HEK293 (cell line): ENCODE results near the gene CABP4.

ENCODE experiments used
- CTCF ChIA-PET: fragments of 350-600 bp; formaldehyde crosslinking; extraction: SDS; loops from one replicate; lab custom pipeline; 2021; ENCODE audit warnings: antibody characterized with exemption; lab: Yijun Ruan, JAX
- POLR2A ChIA-PET: fragments of 300-600 bp; formaldehyde crosslinking; extraction: SDS; loops from one replicate; lab custom pipeline; 2020; ENCODE audit warnings: antibody characterized with exemption, inconsistent platforms; lab: Yijun Ruan, JAX
- H3K27ac ChIP-seq: fragments of 200-500 bp; sonication (Bioruptor generic); 2 replicates; pipeline ENCODE4 v1.5.1; 2014; ENCODE audit warnings: low read depth, low read length, control low read depth, inconsistent platforms; ENCODE audit errors: extremely low read depth
- H3K36me3 ChIP-seq, 2 experiments: fragments of 200-500 bp in 1 of 2; sonication (Bioruptor generic) in 1 of 2; 1 replicate in 1 of 2; 2 replicates in 1 of 2; pipeline ENCODE4 v1.5.1; 2014 to 2017; ENCODE audit warnings: inconsistent platforms in 2 of 2, low read length in 2 of 2; ENCODE audit not compliant: control insufficient read depth in 2 of 2, insufficient read depth in 1 of 2
- H3K4me1 ChIP-seq: fragments of 200-500 bp; sonication (Bioruptor generic); 2 replicates; pipeline ENCODE4 v1.5.1; 2014; ENCODE audit warnings: mild to moderate bottlenecking, low read length, inconsistent platforms; ENCODE audit not compliant: control insufficient read depth, insufficient read depth
- H3K4me3 ChIP-seq: 2 replicates; pipeline ENCODE4 v1.5.1; 2011; ENCODE audit warnings: low read depth, mild to moderate bottlenecking, control low read depth, low read length, moderate library complexity
- H3K9me3 ChIP-seq: fragments of 200-500 bp; sonication (Bioruptor generic); 2 replicates; pipeline ENCODE4 v1.5.1; 2014; ENCODE audit warnings: low read depth, low read length, inconsistent platforms; ENCODE audit not compliant: control insufficient read depth, insufficient read depth
- KLF1 ChIP-seq: fragments of 450-650 bp; formaldehyde crosslinking; IDR thresholded peaks from 2 replicates; pipeline ENCODE4 v1.5.1; 2016; ENCODE audit warnings: missing biosample characterization, missing genetic modification characterization
- KLF10 ChIP-seq: fragments of 450-650 bp; IDR thresholded peaks from 2 replicates; pipeline ENCODE4 v1.5.1; 2018; ENCODE audit warnings: missing biosample characterization, mild to moderate bottlenecking, missing genetic modification characterization
- KLF16 ChIP-seq: fragments of 450-650 bp; formaldehyde crosslinking; IDR thresholded peaks from 2 replicates; pipeline ENCODE4 v1.5.1; 2017; ENCODE audit warnings: missing biosample characterization, missing genetic modification characterization
- PRDM1 ChIP-seq: fragments of 450-650 bp; formaldehyde crosslinking; IDR thresholded peaks from 2 replicates; pipeline ENCODE4; 2016; ENCODE audit warnings: missing biosample characterization, missing genetic modification characterization
- SP3 ChIP-seq: fragments of 450-650 bp; formaldehyde crosslinking; IDR thresholded peaks from 2 replicates; pipeline ENCODE4 v1.5.1; 2016; ENCODE audit warnings: missing biosample characterization, missing genetic modification characterization
- YY1 ChIP-seq: fragments of 450-650 bp; formaldehyde crosslinking; IDR thresholded peaks from 2 replicates; pipeline ENCODE4 v1.5.1; 2018; ENCODE audit warnings: missing biosample characterization, missing genetic modification characterization
- ZBTB48 ChIP-seq: fragments of 450-650 bp; formaldehyde crosslinking; IDR thresholded peaks from 2 replicates; pipeline ENCODE4 v1.5.1; 2016; ENCODE audit warnings: missing biosample characterization, missing genetic modification characterization
- ZNF114 ChIP-seq: fragments of 450-650 bp; formaldehyde crosslinking; IDR thresholded peaks from 2 replicates; pipeline ENCODE4 v1.5.0; 2017; ENCODE audit warnings: missing biosample characterization, missing genetic modification characterization
- ZNF175 ChIP-seq: fragments of 450-650 bp; formaldehyde crosslinking; IDR thresholded peaks from 2 replicates; pipeline ENCODE4 v1.5.1; 2016; ENCODE audit warnings: missing biosample characterization, missing genetic modification characterization
- ZNF184 ChIP-seq: fragments of 450-650 bp; IDR thresholded peaks from 2 replicates; pipeline ENCODE4 v1.5.1; 2018; ENCODE audit warnings: missing biosample characterization, mild to moderate bottlenecking, missing genetic modification characterization
- ZNF19 ChIP-seq: fragments of 450-650 bp; formaldehyde crosslinking; IDR thresholded peaks from 2 replicates; pipeline ENCODE4; 2016; ENCODE audit warnings: missing biosample characterization, missing genetic modification characterization, low read depth
- ZNF211 ChIP-seq: fragments of 450-650 bp; formaldehyde crosslinking; IDR thresholded peaks from 2 replicates; pipeline ENCODE4 v1.5.1; 2016; ENCODE audit warnings: low read depth, missing biosample characterization, missing genetic modification characterization
- ZNF248 ChIP-seq: fragments of 450-650 bp; formaldehyde crosslinking; IDR thresholded peaks from 2 replicates; pipeline ENCODE4 v1.5.1; 2017; ENCODE audit warnings: missing biosample characterization, missing genetic modification characterization
- ZNF335 ChIP-seq: fragments of 450-650 bp; formaldehyde crosslinking; conservative IDR thresholded peaks from 2 replicates; pipeline ENCODE4 v1.5.1; 2016; ENCODE audit warnings: missing biosample characterization, missing genetic modification characterization
- ZNF404 ChIP-seq: fragments of 450-650 bp; formaldehyde crosslinking; IDR thresholded peaks from 2 replicates; pipeline ENCODE4 v1.5.1; 2017; ENCODE audit warnings: missing biosample characterization, missing genetic modification characterization
- ZNF580 ChIP-seq: fragments of 450-650 bp; formaldehyde crosslinking; IDR thresholded peaks from 2 replicates; pipeline ENCODE4 v1.5.1; 2016; ENCODE audit warnings: missing biosample characterization, missing genetic modification characterization
- ZNF600 ChIP-seq: fragments of 450-650 bp; formaldehyde crosslinking; IDR thresholded peaks from 2 replicates; pipeline ENCODE4 v1.5.1; 2016; ENCODE audit warnings: missing biosample characterization, missing genetic modification characterization
- ZNF654 ChIP-seq: fragments of 450-650 bp; formaldehyde crosslinking; IDR thresholded peaks from 2 replicates; pipeline ENCODE4 v1.5.1; 2016; ENCODE audit warnings: low read depth, missing biosample characterization, missing genetic modification characterization
- ZNF76 ChIP-seq: fragments of 450-650 bp; formaldehyde crosslinking; IDR thresholded peaks from 2 replicates; pipeline ENCODE4; 2016; ENCODE audit warnings: low read depth, missing biosample characterization, missing genetic modification characterization, borderline replicate concordance
- ZNF791 ChIP-seq: fragments of 450-650 bp; formaldehyde crosslinking; IDR thresholded peaks from 2 replicates; pipeline ENCODE4 v1.5.1; 2016; ENCODE audit warnings: missing biosample characterization, missing genetic modification characterization
- TF ChIP-seq, protein P1 (sequence below): fragments of 450-650 bp; IDR thresholded peaks from 2 replicates; pipeline ENCODE4 v1.5.1; 2018; ENCODE audit warnings: missing biosample characterization, mild to moderate bottlenecking, missing genetic modification characterization
- TF ChIP-seq, protein P2 (sequence below): fragments of 450-650 bp; formaldehyde crosslinking; IDR thresholded peaks from 2 replicates; pipeline ENCODE4 v1.5.1; 2016; ENCODE audit warnings: missing biosample characterization, missing genetic modification characterization
- TF ChIP-seq, protein P3 (sequence below): IDR thresholded peaks from 2 replicates; pipeline ENCODE4 v1.6.1; 2011; ENCODE audit warnings: mild to moderate bottlenecking, low read depth, low read length, borderline replicate concordance
- TF ChIP-seq, protein P4 (sequence below): fragments of 450-650 bp; formaldehyde crosslinking; IDR thresholded peaks from 2 replicates; pipeline ENCODE4 v1.5.1; 2017; ENCODE audit warnings: missing biosample characterization, missing genetic modification characterization
- TF ChIP-seq, protein P5 (sequence below): fragments of 450-650 bp; formaldehyde crosslinking; IDR thresholded peaks from 2 replicates; pipeline ENCODE4 v1.5.1; 2016; ENCODE audit warnings: missing biosample characterization, missing genetic modification characterization

The CABP4 gene

DNA sequence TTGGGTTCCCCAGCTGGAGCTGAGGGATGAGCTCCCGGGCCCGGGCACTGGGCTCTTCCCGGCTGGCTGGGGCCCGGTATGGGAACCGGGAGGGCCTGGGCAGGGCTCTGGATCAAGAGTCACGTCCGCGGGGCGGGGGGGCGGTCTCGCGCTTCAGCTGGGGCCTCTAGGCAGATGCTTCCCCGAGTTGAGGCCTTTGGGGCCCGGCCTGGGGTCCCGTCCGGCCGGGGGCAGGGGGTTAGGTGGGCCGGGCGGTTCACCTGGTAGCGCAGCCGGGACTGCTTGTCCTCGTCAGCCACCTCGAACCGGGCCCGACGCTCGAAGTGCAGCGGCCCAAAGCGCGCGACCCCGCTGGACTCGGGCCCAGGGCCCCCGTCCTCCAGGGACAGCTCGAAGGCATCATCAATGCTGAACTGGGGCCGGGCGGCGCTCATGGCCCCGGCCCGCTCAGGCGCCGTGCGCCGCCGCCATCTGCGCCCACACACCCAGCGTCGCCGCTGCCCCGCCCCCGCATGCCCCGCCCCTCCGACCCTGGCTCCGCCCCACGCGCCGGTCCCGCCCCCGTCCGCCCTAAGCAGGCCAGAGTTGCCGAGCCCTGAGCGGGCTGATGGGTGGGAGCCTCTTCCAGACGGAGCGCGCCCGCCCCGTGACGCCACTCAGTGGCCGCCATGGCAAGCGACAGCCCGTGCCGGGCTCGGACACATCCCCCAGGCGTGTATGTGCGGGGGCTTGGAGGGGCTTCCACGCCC, 13.8 kb downstream of the CABP4 start, which contains the start of gene TMEM134 (continued):
- no peak for TF ChIP-seq ZNF580 (tag by site-specific recombination)
- TF ChIP-seq, protein P1, sequence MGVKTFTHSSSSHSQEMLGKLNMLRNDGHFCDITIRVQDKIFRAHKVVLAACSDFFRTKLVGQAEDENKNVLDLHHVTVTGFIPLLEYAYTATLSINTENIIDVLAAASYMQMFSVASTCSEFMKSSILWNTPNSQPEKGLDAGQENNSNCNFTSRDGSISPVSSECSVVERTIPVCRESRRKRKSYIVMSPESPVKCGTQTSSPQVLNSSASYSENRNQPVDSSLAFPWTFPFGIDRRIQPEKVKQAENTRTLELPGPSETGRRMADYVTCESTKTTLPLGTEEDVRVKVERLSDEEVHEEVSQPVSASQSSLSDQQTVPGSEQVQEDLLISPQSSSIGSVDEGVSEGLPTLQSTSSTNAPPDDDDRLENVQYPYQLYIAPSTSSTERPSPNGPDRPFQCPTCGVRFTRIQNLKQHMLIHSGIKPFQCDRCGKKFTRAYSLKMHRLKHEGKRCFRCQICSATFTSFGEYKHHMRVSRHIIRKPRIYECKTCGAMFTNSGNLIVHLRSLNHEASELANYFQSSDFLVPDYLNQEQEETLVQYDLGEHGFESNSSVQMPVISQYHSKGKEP: no peak
- TF ChIP-seq ZNF76 (tag by site-specific recombination): no peak
- peak; percentile 49; the same call in 1 of the 2 replicates for TF ChIP-seq ZBTB48 (tag by site-specific recombination)
- TF ChIP-seq ZNF791 (tag by site-specific recombination): no peak
- TF ChIP-seq ZNF114 (tag by site-specific recombination): no peak
- peak; percentile 17; the same call in 1 of the 2 replicates for TF ChIP-seq KLF1 (tag by site-specific recombination)
- TF ChIP-seq KLF10: peak; percentile 70; the same call in 1 of the 2 replicates
- peak; percentile 54 for TF ChIP-seq YY1 (tag by site-specific recombination)

- TF ChIP-seq, protein P2, sequence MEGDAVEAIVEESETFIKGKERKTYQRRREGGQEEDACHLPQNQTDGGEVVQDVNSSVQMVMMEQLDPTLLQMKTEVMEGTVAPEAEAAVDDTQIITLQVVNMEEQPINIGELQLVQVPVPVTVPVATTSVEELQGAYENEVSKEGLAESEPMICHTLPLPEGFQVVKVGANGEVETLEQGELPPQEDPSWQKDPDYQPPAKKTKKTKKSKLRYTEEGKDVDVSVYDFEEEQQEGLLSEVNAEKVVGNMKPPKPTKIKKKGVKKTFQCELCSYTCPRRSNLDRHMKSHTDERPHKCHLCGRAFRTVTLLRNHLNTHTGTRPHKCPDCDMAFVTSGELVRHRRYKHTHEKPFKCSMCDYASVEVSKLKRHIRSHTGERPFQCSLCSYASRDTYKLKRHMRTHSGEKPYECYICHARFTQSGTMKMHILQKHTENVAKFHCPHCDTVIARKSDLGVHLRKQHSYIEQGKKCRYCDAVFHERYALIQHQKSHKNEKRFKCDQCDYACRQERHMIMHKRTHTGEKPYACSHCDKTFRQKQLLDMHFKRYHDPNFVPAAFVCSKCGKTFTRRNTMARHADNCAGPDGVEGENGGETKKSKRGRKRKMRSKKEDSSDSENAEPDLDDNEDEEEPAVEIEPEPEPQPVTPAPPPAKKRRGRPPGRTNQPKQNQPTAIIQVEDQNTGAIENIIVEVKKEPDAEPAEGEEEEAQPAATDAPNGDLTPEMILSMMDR (tag by site-specific recombination): no peak
- TF ChIP-seq, protein P3, sequence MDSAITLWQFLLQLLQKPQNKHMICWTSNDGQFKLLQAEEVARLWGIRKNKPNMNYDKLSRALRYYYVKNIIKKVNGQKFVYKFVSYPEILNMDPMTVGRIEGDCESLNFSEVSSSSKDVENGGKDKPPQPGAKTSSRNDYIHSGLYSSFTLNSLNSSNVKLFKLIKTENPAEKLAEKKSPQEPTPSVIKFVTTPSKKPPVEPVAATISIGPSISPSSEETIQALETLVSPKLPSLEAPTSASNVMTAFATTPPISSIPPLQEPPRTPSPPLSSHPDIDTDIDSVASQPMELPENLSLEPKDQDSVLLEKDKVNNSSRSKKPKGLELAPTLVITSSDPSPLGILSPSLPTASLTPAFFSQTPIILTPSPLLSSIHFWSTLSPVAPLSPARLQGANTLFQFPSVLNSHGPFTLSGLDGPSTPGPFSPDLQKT: no peak
- no peak for TF ChIP-seq ZNF404
- no peak for TF ChIP-seq ZNF211 (tag by site-specific recombination)
- no peak for TF ChIP-seq ZNF600 (tag by site-specific recombination)
- no peak for TF ChIP-seq ZNF19 (tag by site-specific recombination)
- TF ChIP-seq ZNF654: no peak
- TF ChIP-seq PRDM1 (tag by site-specific recombination): no peak
- no peak for TF ChIP-seq ZNF184 (tag by site-specific recombination)
- no peak for TF ChIP-seq KLF16 (tag by site-specific recombination)
- TF ChIP-seq ZNF335 (tag by site-specific recombination): peak; percentile 52; the same call in 1 of the 2 replicates
- TF ChIP-seq ZNF175: no peak
- TF ChIP-seq, protein P4, sequence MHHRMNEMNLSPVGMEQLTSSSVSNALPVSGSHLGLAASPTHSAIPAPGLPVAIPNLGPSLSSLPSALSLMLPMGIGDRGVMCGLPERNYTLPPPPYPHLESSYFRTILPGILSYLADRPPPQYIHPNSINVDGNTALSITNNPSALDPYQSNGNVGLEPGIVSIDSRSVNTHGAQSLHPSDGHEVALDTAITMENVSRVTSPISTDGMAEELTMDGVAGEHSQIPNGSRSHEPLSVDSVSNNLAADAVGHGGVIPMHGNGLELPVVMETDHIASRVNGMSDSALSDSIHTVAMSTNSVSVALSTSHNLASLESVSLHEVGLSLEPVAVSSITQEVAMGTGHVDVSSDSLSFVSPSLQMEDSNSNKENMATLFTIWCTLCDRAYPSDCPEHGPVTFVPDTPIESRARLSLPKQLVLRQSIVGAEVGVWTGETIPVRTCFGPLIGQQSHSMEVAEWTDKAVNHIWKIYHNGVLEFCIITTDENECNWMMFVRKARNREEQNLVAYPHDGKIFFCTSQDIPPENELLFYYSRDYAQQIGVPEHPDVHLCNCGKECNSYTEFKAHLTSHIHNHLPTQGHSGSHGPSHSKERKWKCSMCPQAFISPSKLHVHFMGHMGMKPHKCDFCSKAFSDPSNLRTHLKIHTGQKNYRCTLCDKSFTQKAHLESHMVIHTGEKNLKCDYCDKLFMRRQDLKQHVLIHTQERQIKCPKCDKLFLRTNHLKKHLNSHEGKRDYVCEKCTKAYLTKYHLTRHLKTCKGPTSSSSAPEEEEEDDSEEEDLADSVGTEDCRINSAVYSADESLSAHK (tag by site-specific recombination): no peak
- TF ChIP-seq, protein P5, sequence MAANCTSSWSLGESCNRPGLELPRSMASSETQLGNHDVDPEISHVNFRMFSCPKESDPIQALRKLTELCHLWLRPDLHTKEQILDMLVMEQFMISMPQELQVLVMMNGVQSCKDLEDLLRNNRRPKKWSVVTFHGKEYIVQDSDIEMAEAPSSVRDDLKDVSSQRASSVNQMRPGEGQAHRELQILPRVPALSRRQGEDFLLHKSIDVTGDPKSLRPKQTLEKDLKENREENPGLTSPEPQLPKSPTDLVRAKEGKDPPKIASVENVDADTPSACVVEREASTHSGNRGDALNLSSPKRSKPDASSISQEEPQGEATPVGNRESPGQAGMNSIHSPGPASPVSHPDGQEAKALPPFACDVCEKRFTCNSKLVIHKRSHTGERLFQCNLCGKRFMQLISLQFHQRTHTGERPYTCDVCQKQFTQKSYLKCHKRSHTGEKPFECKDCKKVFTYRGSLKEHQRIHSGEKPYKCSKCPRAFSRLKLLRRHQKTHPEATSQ (tag by site-specific recombination): no peak
- 0 out of 2 replicates have a peak, but pooled peaks have one; percentile 4 for TF ChIP-seq SP3
- no peak for TF ChIP-seq ZNF248 (tag by site-specific recombination)
- CTCF ChIA-PET: interaction anchor here (0.9 to 1.9 kb wide), 3 partner anchors 68 to 81 kb away, joined by 3 to 10 read pairs (median 7); partner anchors contain the start of genes PPP1CA and RAD9A
- H3K27ac ChIP-seq: no peak overlapping the region
Measured at GRCh38 chr11:67469508-67469811, 14.3 kb downstream of the CABP4 start.

More at GRCh38 chr11:67469508-67469811, 14.3 kb downstream of the CABP4 start:
- Histone ChIP-seq H3K36me3 (no peaks in the 10 kb centered on the region), H3K4me3 (peak overlapping the region; percentile 46), H3K4me1 (no peaks in the 10 kb centered on the region), H3K9me3 (no peaks in the 10 kb centered on the region)
- POLR2A ChIA-PET: interaction anchor here (1.0 to 2.8 kb wide), 8 partner anchors 14 to 114 kb away, joined by 3 to 23 read pairs (median 5); partner anchors contain the start of genes AIP, GSTP1, PITPNM1 and PPP1CA
